Testis (tissue), 3 donors: ENCODE measurements around the gene ANAPC16. TPM values are rescaled to one million over a fixed set of nuclear protein-coding genes. Genes with fewer than 3 reads are reported as not detected.

Experiments
- polyA plus RNA-seq: library from polyadenylated mRNA; stranded (reverse); fragments of 350-450 nt; fragmentation: Illumina TruSeq; extraction: RNeasy Lipid Tissue Mini Kit (QIAGEN cat#74804); gene quantifications from one replicate; pipeline ENCODE4 v1.2.3, GENCODE V29; 2014; ENCODE audit warnings: low read depth, low replicate concordance; ENCODE audit not compliant: insufficient read depth
- small RNA-seq, 2 donors: library from RNA; depleted of rRNA; stranded (forward); fragments of <200 nt; gene quantifications; one replicate each; pipeline ENCODE3, GENCODE V24; 2016
- total RNA-seq, 2 donors: library from RNA; depleted of rRNA; stranded (reverse); fragments of >200 nt; gene quantifications; one replicate each; pipeline ENCODE4 v1.2.3, GENCODE V29; 2016

The ANAPC16 gene
- total and polyA plus RNA-seq, 3 donors from 2014 or later, result 43.8 to 96.0 (median 47.9) TPM

Small RNA genes lying within 50 kb of the gene (small RNA-seq; reads per million reads assigned to genes)
- gene RF00019 (0 reads per million in 2 donors), gene RF00340 (0 reads per million in 2 donors)

Other genes starting within 250 kb of the ANAPC16 start
- 100 to 1,000 TPM; 113 to 212 TPM for gene SPOCK2, start 127.5 kb upstream of the ANAPC16 start, total RNA-seq
- gene SPOCK2, start 127.5 kb upstream of the ANAPC16 start, polyA plus RNA-seq, result 73.6 TPM
- gene ASCC1, start 264 bp downstream of the ANAPC16 start, total RNA-seq, result 10 to 100 TPM; 48.8 to 58.3 TPM
- gene ASCC1, start 264 bp downstream of the ANAPC16 start, polyA plus RNA-seq, result 47.4 TPM
- gene DDIT4, start 57.9 kb downstream of the ANAPC16 start, total RNA-seq, result 10 to 100 TPM; 69.6 to 94.3 TPM
- 46.6 TPM for gene DDIT4, start 57.9 kb downstream of the ANAPC16 start, polyA plus RNA-seq
- 10 to 100 TPM; 50.3 to 57.6 TPM for gene DNAJB12, start 138.9 kb downstream of the ANAPC16 start, total RNA-seq
- 52.4 TPM for gene DNAJB12, start 138.9 kb downstream of the ANAPC16 start, polyA plus RNA-seq